GM21447 (cell line): ENCODE results near the gene ELFN1.

ENCODE experiments used
- ATAC-seq: cut with Tn5 transposase; IDR thresholded peaks from one replicate; pipeline ENCODE4 v1.9.1; 2021; ENCODE audit not compliant: unreplicated experiment

Gene ELFN1

GRCh38 chr7:1669954-1670893 lies at the start of gene ELFN1:
TSS of gene ELFN1 (plus strand) at chr7:1670277. CDS start at chr7:1744597, 74,320 bp downstream.
- ATAC-seq = no peak

- ATAC-seq = no peak
These were observed 49.2 kb upstream of the ELFN1 start for GRCh38 chr7:1620835-1621234.

GRCh38 chr7:1621718-1622117 lies 48.4 kb upstream of the ELFN1 start:
- ATAC-seq = no peak

GRCh38 chr7:1622441-1622840 lies 47.6 kb upstream of the ELFN1 start:
- no peak for ATAC-seq

GRCh38 chr7:1623810-1624209 lies 46.3 kb upstream of the ELFN1 start:
- no peak for ATAC-seq

GRCh38 chr7:1624999-1625927 lies 44.8 kb upstream of the ELFN1 start:
- no peak for ATAC-seq

- no peak for ATAC-seq
These were observed 43.3 kb upstream of the ELFN1 start for GRCh38 chr7:1626769-1627168.

GRCh38 chr7:1630700-1631336 lies 39.3 kb upstream of the ELFN1 start:
- no peak for ATAC-seq

GRCh38 chr7:1631678-1632077 lies 38.4 kb upstream of the ELFN1 start:
- no peak for ATAC-seq

GRCh38 chr7:1632506-1632905 lies 37.6 kb upstream of the ELFN1 start:
- ATAC-seq = no peak

- ATAC-seq = no peak
These were observed 36.9 kb upstream of the ELFN1 start for GRCh38 chr7:1632916-1633785.

GRCh38 chr7:1635401-1635800 lies 34.7 kb upstream of the ELFN1 start:
- no peak for ATAC-seq

GRCh38 chr7:1637155-1637554 lies 32.9 kb upstream of the ELFN1 start:
- no peak for ATAC-seq

GRCh38 chr7:1638215-1638661 lies 31.8 kb upstream of the ELFN1 start:
- no peak for ATAC-seq

GRCh38 chr7:1639071-1639470 lies 31.0 kb upstream of the ELFN1 start:
- no peak for ATAC-seq

GRCh38 chr7:1639532-1640175 lies 30.4 kb upstream of the ELFN1 start:
- no peak for ATAC-seq

- ATAC-seq = no peak
These were observed 29.5 kb upstream of the ELFN1 start for GRCh38 chr7:1640376-1641172.

GRCh38 chr7:1641173-1641572 lies 28.9 kb upstream of the ELFN1 start:
- ATAC-seq = no peak
